HG03280 (cell line): ENCODE results near the gene SCARF1.

Experiments
- ATAC-seq: cut with Tn5 transposase; IDR thresholded peaks from one replicate; pipeline ENCODE4 v1.9.1; 2021; ENCODE audit warnings: mild to moderate bottlenecking, moderate library complexity; ENCODE audit not compliant: unreplicated experiment

SCARF1 gene

GRCh38 chr17:1601571-1601970 is 44.0 kb downstream of the SCARF1 start:
- ATAC-seq = no peak

GRCh38 chr17:1598399-1599095 is 47.0 kb downstream of the SCARF1 start:
- no peak for ATAC-seq

GRCh38 chr17:1597861-1598342 is 47.6 kb downstream of the SCARF1 start:
- ATAC-seq = no peak

- ATAC-seq = no peak
These were observed 52.0 kb downstream of the SCARF1 start for GRCh38 chr17:1593630-1593931.

- peak; percentile 76 for ATAC-seq
These were observed 52.5 kb downstream of the SCARF1 start for GRCh38 chr17:1592751-1593629.

- no peak for ATAC-seq
These were observed 54.0 kb downstream of the SCARF1 start for GRCh38 chr17:1591474-1592090.

GRCh38 chr17:1590747-1591473 is 54.6 kb downstream of the SCARF1 start:
- ATAC-seq = no peak

- no peak for ATAC-seq
These were observed 55.3 kb downstream of the SCARF1 start for GRCh38 chr17:1590029-1590746.

- ATAC-seq = no peak
These were observed 56.5 kb downstream of the SCARF1 start for GRCh38 chr17:1588821-1589585.

- no peak for ATAC-seq
These were observed 61.4 kb downstream of the SCARF1 start for GRCh38 chr17:1584167-1584566.
